Ectodermal cell (in vitro differentiated cells): ENCODE data around the gene C2CD4A.
A peak's percentile ranks its signal among the peaks of the same experiment; 100 is the strongest.
"Not testable (repeated sequence)": the region's sequence is repeated elsewhere in the genome, so short reads cannot be mapped to it uniquely, and the experiment has no call there.

Experiments
- H3K27ac ChIP-seq: 2 replicates; pipeline ENCODE4 v1.7.0; 2013; ENCODE audit warnings: mild to moderate bottlenecking, low read depth, low read length; ENCODE audit not compliant: insufficient read depth, poor library complexity, severe bottlenecking
- H3K27me3 ChIP-seq: 2 replicates; pipeline ENCODE4 v1.7.0; 2013; ENCODE audit warnings: mild to moderate bottlenecking, low read length; ENCODE audit not compliant: insufficient read depth, control insufficient read depth, poor library complexity, severe bottlenecking
- H3K36me3 ChIP-seq: one replicate; pipeline ENCODE4 v1.7.0; 2013; ENCODE audit warnings: low read length; ENCODE audit not compliant: control insufficient read depth, insufficient read depth
- H3K4me1 ChIP-seq: one replicate; pipeline ENCODE4 v1.7.0; 2013; ENCODE audit warnings: low read length; ENCODE audit not compliant: control insufficient read depth, insufficient read depth
- H3K4me3 ChIP-seq: 2 replicates; pipeline ENCODE4 v1.7.0; 2013; ENCODE audit warnings: low read depth, low read length, control low read depth; ENCODE audit not compliant: insufficient read depth
- H3K9me3 ChIP-seq: 2 replicates; pipeline ENCODE4 v1.7.0; 2013; ENCODE audit warnings: mild to moderate bottlenecking, low read length, moderate library complexity; ENCODE audit not compliant: control insufficient read depth
- WGBS, 2 experiments: methylation state at CpG; one replicate each; pipeline ENCODE4 v1.1.7; 2013; ENCODE audit warnings: missing lambda C conversion rate in 2 of 2; 5-methylcytosine and 5-hydroxymethylcytosine counted together

The C2CD4A gene

GRCh38 chr15:62047282-62047827 is 19.4 kb upstream of the C2CD4A start:
- H3K4me3 ChIP-seq: no peak overlapping the region

DNA sequence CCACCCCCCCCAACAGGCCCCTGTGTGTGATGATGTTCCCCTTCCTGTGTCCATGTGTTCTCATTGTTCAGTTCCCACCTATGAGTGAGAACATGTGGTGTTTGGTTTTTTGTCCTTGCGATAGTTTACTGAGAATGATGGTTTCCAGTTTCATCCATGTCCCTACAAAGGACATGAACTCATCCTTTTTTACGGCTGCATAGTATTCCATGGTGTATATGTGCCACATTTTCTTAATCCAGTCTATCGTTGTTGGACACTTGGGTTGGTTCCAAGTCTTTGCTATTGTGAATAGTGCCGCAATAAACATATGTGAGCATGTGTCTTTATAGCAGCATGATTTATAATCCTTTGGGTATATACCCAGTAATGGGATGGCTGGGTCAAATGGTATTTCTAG is 18.5 kb upstream of the C2CD4A start:
- H3K4me3 ChIP-seq, H3K27me3 ChIP-seq, H3K9me3 ChIP-seq, H3K4me1 ChIP-seq, H3K27ac ChIP-seq, H3K36me3 ChIP-seq: not testable (repeated sequence)
- WGBS, 2 experiments: 83 to 100% methylated on average over 1 to 2 of the region's 4 CpGs

More at GRCh38 chr15:62047282-62047827, 19.4 kb upstream of the C2CD4A start:
- WGBS, 2 experiments: 94 to 95% methylated on average over 2 of the region's 2 CpGs
- no peaks in the 10 kb centered on the region for H3K36me3 ChIP-seq
- no peaks in the 10 kb centered on the region for H3K27me3 ChIP-seq
- H3K9me3 ChIP-seq: no peaks in the 10 kb centered on the region
- H3K4me1 ChIP-seq: no peaks in the 10 kb centered on the region
- H3K27ac ChIP-seq: no peak overlapping the region

DNA sequence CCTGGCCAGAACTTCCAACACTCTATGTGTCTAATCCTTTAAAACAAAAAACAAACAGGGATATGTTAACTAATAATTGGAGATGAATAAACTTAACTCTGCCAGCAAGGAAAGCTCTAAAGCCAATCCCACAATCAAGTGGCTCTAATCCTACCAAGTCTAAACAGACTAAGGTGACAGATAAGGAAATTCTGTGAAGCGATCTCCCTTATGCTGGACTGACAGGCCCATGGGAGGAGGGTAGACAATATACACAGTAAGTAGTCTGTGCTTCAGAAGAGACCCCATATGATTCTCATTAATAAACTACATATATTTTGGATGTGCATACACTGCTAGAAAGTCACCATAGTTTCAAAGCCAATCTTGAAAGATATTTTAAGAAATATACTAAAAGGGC is 16.7 kb upstream of the C2CD4A start:
- 100% methylated on average over 1 of the region's 1 CpG for WGBS, 2 experiments
- Histone ChIP-seq H3K9me3 (no peaks in the 10 kb centered on the region), H3K36me3 (no peaks in the 10 kb centered on the region), H3K27me3 (no peaks in the 10 kb centered on the region), H3K4me1 (no peaks in the 10 kb centered on the region), H3K27ac (no peak overlapping the region), H3K4me3 (no peak overlapping the region)

GRCh38 chr15:62051166-62051565 is 15.6 kb upstream of the C2CD4A start:
- H3K27ac ChIP-seq: no peak overlapping the region
- H3K9me3 ChIP-seq: no peaks in the 10 kb centered on the region
- H3K27me3 ChIP-seq: no peaks in the 10 kb centered on the region
- 93 to 98% methylated on average over 4 of the region's 4 CpGs for WGBS, 2 experiments
- no peaks in the 10 kb centered on the region for H3K4me1 ChIP-seq
- no peaks in the 10 kb centered on the region for H3K36me3 ChIP-seq
- no peak overlapping the region for H3K4me3 ChIP-seq

- Histone ChIP-seq H3K36me3 (no peaks in the 10 kb centered on the region), H3K4me1 (no peaks in the 10 kb centered on the region), H3K9me3 (no peaks in the 10 kb centered on the region), H3K4me3 (no peak overlapping the region), H3K27me3 (no peaks in the 10 kb centered on the region), H3K27ac (no peak overlapping the region)
- 80% methylated on average over 1 of the region's 1 CpG; no CpG with 5 or more reads in 1 of the 2 experiments for WGBS, 2 experiments
Observed at GRCh38 chr15:62052713-62053112, 14.1 kb upstream of the C2CD4A start.

DNA sequence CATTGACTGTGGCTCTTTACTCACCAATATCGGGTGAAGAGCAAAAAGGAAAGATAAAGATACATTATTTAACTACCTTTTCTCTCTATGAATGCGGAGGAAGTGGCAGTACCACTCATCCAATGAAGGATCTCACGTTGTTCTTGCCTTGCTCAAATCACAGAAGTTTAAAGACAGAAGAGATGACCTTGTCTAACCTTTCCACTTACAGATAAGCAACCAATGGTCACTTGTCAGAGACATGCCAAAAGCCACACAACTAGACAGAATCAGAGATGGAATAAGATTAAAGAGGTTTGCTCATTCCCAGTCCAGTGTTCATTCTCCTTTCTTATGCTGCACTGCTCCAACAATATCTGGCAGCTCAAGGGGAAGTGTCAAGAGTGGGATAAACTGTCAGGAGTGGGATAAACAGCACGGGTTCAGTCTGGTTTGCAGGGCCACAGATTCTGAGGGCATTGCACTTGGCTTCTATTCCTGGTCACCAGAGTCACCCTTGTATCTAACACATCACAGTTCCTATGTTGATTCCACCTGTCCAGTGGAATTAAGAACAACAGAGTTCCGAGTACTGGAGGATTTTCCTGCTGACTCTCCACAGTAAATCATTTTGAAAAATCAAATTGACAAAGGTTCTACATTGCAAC is 13.2 kb upstream of the C2CD4A start:
- Histone ChIP-seq H3K4me3 (no peak overlapping the region), H3K27me3 (no peaks in the 10 kb centered on the region), H3K4me1 (no peaks in the 10 kb centered on the region), H3K9me3 (no peaks in the 10 kb centered on the region), H3K27ac (no peak overlapping the region), H3K36me3 (no peaks in the 10 kb centered on the region)
- 72 to 75% methylated on average over 5 of the region's 5 CpGs for WGBS, 2 experiments

DNA sequence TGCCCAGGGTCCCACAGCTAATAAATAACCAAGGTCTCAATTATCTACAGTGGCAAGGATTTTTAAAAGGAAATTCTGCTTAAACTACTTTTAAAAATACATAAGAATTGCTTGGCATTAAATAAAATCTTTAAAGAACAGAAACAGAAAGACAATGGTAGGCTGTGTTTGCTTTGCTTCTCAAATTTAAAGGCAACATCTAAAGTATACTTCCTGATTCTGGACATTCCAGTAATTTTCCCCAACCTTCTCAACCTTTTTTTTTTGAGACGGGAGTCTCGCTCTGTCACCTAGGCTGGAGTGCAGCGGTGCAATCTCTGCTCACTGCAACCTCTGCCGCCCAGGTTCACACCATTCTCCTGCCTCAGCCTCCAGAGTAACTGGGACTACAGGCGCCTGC is 11.8 kb upstream of the C2CD4A start:
- no peak overlapping the region for H3K4me3 ChIP-seq

GRCh38 chr15:62057341-62057980 is 9.3 kb upstream of the C2CD4A start:
- Histone ChIP-seq H3K36me3 (no peaks in the 10 kb centered on the region), H3K4me3 (no peak overlapping the region), H3K27ac (no peak overlapping the region), H3K27me3 (peaks cover 20% of the 10 kb centered on the region), H3K9me3 (no peaks in the 10 kb centered on the region), H3K4me1 (no peaks in the 10 kb centered on the region)
- WGBS, 2 experiments: 88 to 89% methylated on average over 3 of the region's 4 CpGs

More for the DNA sequence above, 11.8 kb upstream of the C2CD4A start:
- Histone ChIP-seq H3K27ac (no peak overlapping the region), H3K9me3 (no peaks in the 10 kb centered on the region), H3K36me3 (no peaks in the 10 kb centered on the region), H3K27me3 (no peaks in the 10 kb centered on the region), H3K4me1 (no peaks in the 10 kb centered on the region)
- 87 to 89% methylated on average over 4 to 5 of the region's 5 CpGs for WGBS, 2 experiments

DNA sequence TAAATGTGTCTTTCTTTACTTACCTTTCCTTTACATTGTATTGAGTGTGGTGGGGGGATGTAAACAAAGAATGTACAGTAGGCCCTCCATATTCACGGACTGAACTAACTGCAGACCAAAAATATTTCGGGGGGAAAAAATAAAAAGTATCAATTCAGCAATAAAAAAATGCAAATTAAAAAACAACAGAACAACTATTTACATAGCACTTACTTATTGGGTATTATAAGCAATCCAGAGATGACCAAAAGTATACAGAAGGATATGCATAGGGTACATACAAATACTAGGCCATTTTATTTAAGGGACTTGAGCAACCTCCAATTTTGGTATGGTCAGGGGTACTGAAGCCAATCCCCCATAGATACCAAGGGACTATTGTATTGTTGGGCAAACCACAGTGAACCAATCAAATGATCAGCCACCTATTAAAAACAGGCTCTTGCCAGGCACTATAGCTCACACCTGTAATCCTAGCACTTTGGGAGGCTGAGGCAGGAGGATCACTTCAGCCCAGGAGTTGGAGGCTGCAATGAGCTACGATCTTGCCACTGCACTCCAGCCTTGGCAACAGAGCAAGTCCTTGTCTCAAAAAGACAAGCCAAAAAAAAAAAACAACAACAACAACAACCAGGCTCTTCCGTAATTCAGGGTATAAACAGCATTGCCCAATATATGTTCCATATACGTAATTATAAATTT is 8.3 kb upstream of the C2CD4A start:
- Histone ChIP-seq H3K27me3 (peaks cover 31% of the 10 kb centered on the region), H3K36me3 (no peaks in the 10 kb centered on the region), H3K4me3 (no peak overlapping the region), H3K4me1 (no peaks in the 10 kb centered on the region), H3K9me3 (no peaks in the 10 kb centered on the region), H3K27ac (no peak overlapping the region)
- WGBS, 2 experiments: 92 to 96% methylated on average over 2 to 4 of the region's 5 CpGs

GRCh38 chr15:62059108-62059815 is 7.5 kb upstream of the C2CD4A start:
- WGBS, 2 experiments: 26 to 39% methylated on average over 10 to 13 of the region's 13 CpGs
- Histone ChIP-seq H3K9me3 (no peaks in the 10 kb centered on the region), H3K27ac (no peak overlapping the region)

More at GRCh38 chr15:62059108-62059815, 7.5 kb upstream of the C2CD4A start:
- Histone ChIP-seq H3K4me1 (no peaks in the 10 kb centered on the region), H3K4me3 (peak overlapping the region; percentile 73), H3K36me3 (no peaks in the 10 kb centered on the region), H3K27me3 (peaks cover 38% of the 10 kb centered on the region)
